Uterus (tissue), 2 donors: Measurements from ENCODE around the gene PCDH9.

Source experiments
- POLR2A ChIP-seq, 2 donors: fragments of 450-650 bp; IDR thresholded peaks; one replicate each; pipeline ENCODE4 v1.6.1; 2016; ENCODE audit warnings: antibody characterized with exemption in 2 of 2, mild to moderate bottlenecking in 1 of 2, moderate library complexity in 1 of 2
- TF ChIP-seq, protein P1 (sequence below), 4 experiments: fragments of 200-600 bp in 2 of 4; fragments of 450-650 bp in 2 of 4; sonication (generic) in 2 of 4; IDR thresholded peaks; one replicate each; pipeline ENCODE4 v1.5.1; 2016 to 2019; ENCODE audit warnings: antibody characterized with exemption in 4 of 4, mild to moderate bottlenecking in 2 of 4, moderate library complexity in 1 of 4

GRCh38 chr13:66911411-66911939, 318.7 kb downstream of the PCDH9 start:
- TF ChIP-seq, protein P1, sequence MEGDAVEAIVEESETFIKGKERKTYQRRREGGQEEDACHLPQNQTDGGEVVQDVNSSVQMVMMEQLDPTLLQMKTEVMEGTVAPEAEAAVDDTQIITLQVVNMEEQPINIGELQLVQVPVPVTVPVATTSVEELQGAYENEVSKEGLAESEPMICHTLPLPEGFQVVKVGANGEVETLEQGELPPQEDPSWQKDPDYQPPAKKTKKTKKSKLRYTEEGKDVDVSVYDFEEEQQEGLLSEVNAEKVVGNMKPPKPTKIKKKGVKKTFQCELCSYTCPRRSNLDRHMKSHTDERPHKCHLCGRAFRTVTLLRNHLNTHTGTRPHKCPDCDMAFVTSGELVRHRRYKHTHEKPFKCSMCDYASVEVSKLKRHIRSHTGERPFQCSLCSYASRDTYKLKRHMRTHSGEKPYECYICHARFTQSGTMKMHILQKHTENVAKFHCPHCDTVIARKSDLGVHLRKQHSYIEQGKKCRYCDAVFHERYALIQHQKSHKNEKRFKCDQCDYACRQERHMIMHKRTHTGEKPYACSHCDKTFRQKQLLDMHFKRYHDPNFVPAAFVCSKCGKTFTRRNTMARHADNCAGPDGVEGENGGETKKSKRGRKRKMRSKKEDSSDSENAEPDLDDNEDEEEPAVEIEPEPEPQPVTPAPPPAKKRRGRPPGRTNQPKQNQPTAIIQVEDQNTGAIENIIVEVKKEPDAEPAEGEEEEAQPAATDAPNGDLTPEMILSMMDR (IDR thresholded peaks at IDR 0.05) = no peak
- no peak for TF ChIP-seq POLR2A (IDR thresholded peaks at IDR 0.05)
